GM19455 (cell line): Measurements from ENCODE around the gene MADCAM1.

Source experiments
- ATAC-seq: cut with Tn5 transposase; IDR thresholded peaks from one replicate; pipeline ENCODE4 v1.9.1; 2021; ENCODE audit not compliant: unreplicated experiment

Gene MADCAM1

DNA sequence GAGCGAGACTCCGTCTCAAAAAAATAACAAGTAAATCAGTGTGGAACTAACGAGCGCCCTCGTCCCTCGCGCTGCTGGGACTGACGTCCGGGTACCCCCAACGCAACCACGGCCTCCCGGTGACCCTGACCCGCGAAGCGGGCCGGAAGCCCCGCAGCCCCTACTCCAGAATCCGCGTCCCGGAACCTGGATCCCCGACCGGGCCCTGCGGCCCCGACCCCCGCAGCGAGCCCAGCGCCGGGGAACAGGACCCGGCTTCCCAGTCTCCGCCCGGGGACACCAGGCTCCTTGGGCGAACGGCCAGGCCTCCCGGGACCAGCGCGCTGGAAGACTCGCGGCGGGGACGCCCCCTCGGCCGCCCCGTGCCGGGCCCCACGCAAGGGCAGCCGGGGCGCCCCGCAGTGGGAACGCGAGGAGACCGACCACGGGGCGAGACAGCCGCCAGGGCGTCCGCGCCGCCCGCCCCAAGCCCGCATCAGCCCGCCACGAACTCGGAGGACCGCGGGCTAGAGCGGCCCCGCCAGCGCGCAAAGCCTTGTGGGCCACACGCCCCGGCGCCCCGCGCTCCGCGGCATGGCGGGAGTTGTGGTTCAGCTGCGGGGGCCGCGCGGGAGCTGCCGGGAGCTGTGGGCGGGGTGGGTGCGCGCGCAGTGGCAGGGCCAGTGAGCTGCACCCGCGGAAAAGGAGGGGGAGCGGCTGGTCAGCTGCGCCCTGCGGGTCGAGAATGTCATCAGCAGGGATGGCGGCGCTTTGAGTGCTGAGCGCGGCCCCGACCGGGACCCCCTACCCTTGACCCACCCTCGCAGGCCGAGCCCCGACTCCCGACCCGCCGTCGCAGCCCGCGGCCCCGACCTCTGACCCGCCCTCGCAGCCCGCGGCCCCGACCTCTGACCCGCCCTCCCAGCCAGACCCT lies 7.5 kb upstream of the MADCAM1 start:
- peak; percentile 76 for ATAC-seq

GRCh38 chr19:489418-490196 lies 6.7 kb upstream of the MADCAM1 start:
- no peak for ATAC-seq

GRCh38 chr19:491146-491741 lies 5.0 kb upstream of the MADCAM1 start:
- no peak for ATAC-seq

DNA sequence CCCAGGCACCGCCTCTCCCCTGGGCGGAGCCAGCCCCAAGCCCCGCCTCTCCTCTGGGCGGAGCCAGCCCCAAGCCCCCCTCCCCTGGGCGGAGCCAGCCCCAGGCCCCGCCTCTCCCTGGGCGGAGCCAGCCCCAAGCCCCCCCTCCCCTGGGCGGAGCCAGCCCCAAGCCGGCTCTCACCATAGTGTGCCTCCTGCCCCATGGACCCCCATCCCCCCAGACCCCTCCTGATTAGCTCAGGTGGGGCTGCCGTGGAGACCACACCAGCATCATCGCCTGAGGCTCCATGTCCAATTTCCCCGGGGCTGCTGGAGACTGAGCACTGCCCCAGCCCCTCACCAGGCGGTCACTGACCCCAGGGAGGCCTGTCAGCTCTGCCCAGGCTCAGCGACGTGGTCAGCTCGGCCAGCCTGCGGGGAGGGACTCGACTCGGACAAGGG lies 4.2 kb upstream of the MADCAM1 start:
- no peak for ATAC-seq

GRCh38 chr19:493391-494170 lies 2.7 kb upstream of the MADCAM1 start:
- no peak for ATAC-seq

- ATAC-seq, result no peak
Observed at GRCh38 chr19:494171-495080, 1.9 kb upstream of the MADCAM1 start.

DNA sequence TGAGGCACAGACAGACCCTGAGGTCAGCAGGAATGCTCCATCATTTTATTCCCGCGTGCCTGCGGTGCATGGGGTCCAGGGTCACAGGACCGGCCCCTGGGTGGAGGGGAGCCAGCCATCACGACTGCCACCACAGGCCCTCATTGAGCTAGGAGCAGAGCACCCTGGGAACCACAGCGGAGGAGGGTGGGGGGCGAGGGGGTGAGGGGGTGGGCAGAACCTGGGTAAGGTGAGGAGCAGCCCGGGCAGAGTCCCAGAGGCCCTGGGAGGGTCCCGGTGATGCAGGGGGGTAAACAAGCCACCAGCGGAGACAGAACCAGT lies 1.2 kb upstream of the MADCAM1 start:
- ATAC-seq, result no peak

GRCh38 chr19:495402-496111 lies 729 bp upstream of the MADCAM1 start:
- no peak for ATAC-seq

DNA sequence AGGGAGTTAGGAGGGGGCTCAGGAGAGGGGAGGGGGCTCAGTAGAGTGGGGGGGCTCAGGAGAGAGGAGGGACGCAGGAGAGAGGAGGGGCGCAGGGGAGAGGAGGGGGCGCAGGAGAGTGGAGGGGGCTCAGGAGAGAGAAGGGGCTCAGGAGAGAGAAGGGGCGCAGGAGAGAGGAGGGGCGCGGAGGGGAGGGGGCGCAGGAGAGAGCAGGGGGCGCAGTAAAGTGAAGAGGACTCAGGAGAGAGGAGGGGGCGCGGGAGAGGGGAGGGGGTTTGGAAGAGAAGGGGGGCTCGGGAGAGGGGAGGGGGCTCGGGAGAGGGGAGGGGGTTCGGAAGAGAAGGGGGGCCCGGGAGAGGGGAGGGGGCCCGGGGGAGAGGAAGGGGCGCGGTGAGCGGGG lies 700 bp downstream of the MADCAM1 start:
- no peak for ATAC-seq

- no peak for ATAC-seq
Observed at GRCh38 chr19:497491-497868, 1.2 kb downstream of the MADCAM1 start.

- ATAC-seq, result no peak
Observed at GRCh38 chr19:497869-498510, 1.7 kb downstream of the MADCAM1 start.

- ATAC-seq, result no peak
Observed at GRCh38 chr19:498511-498891, 2.2 kb downstream of the MADCAM1 start.

GRCh38 chr19:498977-499623 lies 2.8 kb downstream of the MADCAM1 start:
- no peak for ATAC-seq

- ATAC-seq, result no peak
Observed at GRCh38 chr19:501646-502045, 5.4 kb downstream of the MADCAM1 start.

- no peak for ATAC-seq
Observed at GRCh38 chr19:504616-505015, 8.3 kb downstream of the MADCAM1 start.

- peak; percentile 63 for ATAC-seq
Observed at GRCh38 chr19:506404-507285, 10.4 kb downstream of the MADCAM1 start.
